ENCODE data around the gene VCAN.

GRCh38 chr5:83540105-83540504 is 68.6 kb downstream of the VCAN start:
- TF ChIP-seq CTCF (IDR thresholded peaks at IDR 0.05), result no peak
- TF ChIP-seq POLR2A (IDR thresholded peaks at IDR 0.05), result no peak

Data from Peyer's patch (tissue), 4 donors.